Thoracic aorta (tissue), 2 donors: Measurements from ENCODE around the gene ESR2. TPM values are rescaled to one million over a fixed set of nuclear protein-coding genes. Genes with fewer than 3 reads are reported as not detected.
A peak's percentile ranks its signal among the peaks of the same experiment; 100 is the strongest.

ENCODE experiments used
- ATAC-seq: fragments of 150-250 bp; one replicate; pipeline ENCODE4 v1.8.0; 2017; ENCODE audit warnings: low read depth; ENCODE audit not compliant: insufficient number of reproducible peaks, low FRiP score
- DNase-seq: peaks from one replicate; pipeline ENCODE4 v3.0.0-alpha.2; 2020; ENCODE audit warnings: low spot score
- H3K27ac ChIP-seq, 2 donors: fragments of 200-600 bp; sonication (generic); 1 replicate in 1 of 2; 2 replicates in 1 of 2; pipeline ENCODE4 v1.5.1; 2016; ENCODE audit warnings: mild to moderate bottlenecking in 2 of 2, moderate library complexity in 2 of 2
- H3K27me3 ChIP-seq: fragments of 200-600 bp; sonication (generic); replicated peaks from 2 replicates; pipeline ENCODE4 v1.6.0; 2016; ENCODE audit warnings: mild to moderate bottlenecking; ENCODE audit not compliant: insufficient read depth
- H3K36me3 ChIP-seq: fragments of 200-600 bp; sonication (generic); one replicate; pipeline ENCODE4 v1.5.1; 2016
- H3K4me1 ChIP-seq, 2 donors: fragments of 200-600 bp; sonication (generic); 1 replicate in 1 of 2; 2 replicates in 1 of 2; pipeline versions ENCODE4 v1.5.1 to v1.6.0; 2016; ENCODE audit warnings: low read depth in 2 of 2, mild to moderate bottlenecking in 1 of 2; ENCODE audit not compliant: control insufficient read depth in 1 of 2
- H3K4me3 ChIP-seq: fragments of 200-600 bp; sonication (generic); 2 replicates; pipeline ENCODE4 v1.5.1; 2016; ENCODE audit warnings: mild to moderate bottlenecking
- H3K9me3 ChIP-seq: fragments of 200-600 bp; sonication (generic); 2 replicates; pipeline ENCODE4 v1.5.1; 2016
- CTCF ChIP-seq: fragments of 200-600 bp; sonication (generic); IDR thresholded peaks from one replicate; pipeline ENCODE4 v1.5.1; 2019; ENCODE audit warnings: antibody characterized with exemption
- total RNA-seq, 2 donors: library from RNA; depleted of rRNA; stranded (reverse); fragments of >200 nt; gene quantifications; one replicate each; pipeline versions ENCODE4 v1.1.0 to v1.2.3, GENCODE V29; 2016

ESR2 gene
- total RNA-seq, 2 donors from 2014 or later = 0.27 to 0.71 TPM

GRCh38 chr14:64303471-64303917 lies 9.3 kb upstream of the ESR2 start:
- H3K4me1 ChIP-seq = no peaks in the 10 kb centered on the region
- no peak overlapping the region for H3K4me3 ChIP-seq
- H3K36me3 ChIP-seq = no peaks in the 10 kb centered on the region
- no peak overlapping the region for H3K27ac ChIP-seq
- no peak for DNase-seq
- no peaks in the 10 kb centered on the region for H3K9me3 ChIP-seq
- H3K27me3 ChIP-seq = no peaks in the 10 kb centered on the region
- no peak for ATAC-seq
- peak; percentile 80 for TF ChIP-seq CTCF

- DNase-seq (no peak), ATAC-seq (no peak)
- Histone ChIP-seq H3K9me3 (no peaks in the 10 kb centered on the region), H3K4me3 (no peak overlapping the region), H3K36me3 (no peaks in the 10 kb centered on the region), H3K27me3 (no peaks in the 10 kb centered on the region), H3K4me1 (peaks cover 4 to 12% of the 10 kb centered on the region in 2 donors), H3K27ac (no peak overlapping the region)
- TF ChIP-seq CTCF = no peak
Measured at GRCh38 chr14:64298773-64299172, 4.6 kb upstream of the ESR2 start.

GRCh38 chr14:64296561-64296960 lies 2.4 kb upstream of the ESR2 start:
- ATAC-seq (no peak), DNase-seq (no peak)
- Histone ChIP-seq H3K27ac (no peak overlapping the region), H3K27me3 (peaks cover 7% of the 10 kb centered on the region), H3K4me3 (no peak overlapping the region), H3K9me3 (no peaks in the 10 kb centered on the region), H3K36me3 (no peaks in the 10 kb centered on the region), H3K4me1 (peaks cover 8 to 17% of the 10 kb centered on the region in 2 donors)
- no peak for TF ChIP-seq CTCF

- no peaks in the 10 kb centered on the region for H3K9me3 ChIP-seq
- H3K4me3 ChIP-seq = peak overlapping the region; percentile 71
- TF ChIP-seq CTCF = peak; percentile 64
- DNase-seq (no peak), ATAC-seq (no peak)
- H3K27ac ChIP-seq = no peak overlapping the region
- peaks cover 7% of the 10 kb centered on the region for H3K27me3 ChIP-seq
- H3K4me1 ChIP-seq = peaks cover 8 to 17% of the 10 kb centered on the region in 2 donors
- H3K36me3 ChIP-seq = no peaks in the 10 kb centered on the region
Measured at GRCh38 chr14:64294672-64295413, 672 bp upstream of the ESR2 start.

GRCh38 chr14:64292197-64292596 lies 2.0 kb downstream of the ESR2 start:
- TF ChIP-seq CTCF = no peak
- Histone ChIP-seq H3K4me1 (peaks cover 8 to 17% of the 10 kb centered on the region in 2 donors), H3K4me3 (no peak overlapping the region), H3K36me3 (no peaks in the 10 kb centered on the region), H3K27me3 (peaks cover 7% of the 10 kb centered on the region), H3K27ac (no peak overlapping the region), H3K9me3 (no peaks in the 10 kb centered on the region)
- DNase-seq (no peak), ATAC-seq (no peak)
